ENCODE results near the gene S1PR3.

S1PR3 gene

DNA sequence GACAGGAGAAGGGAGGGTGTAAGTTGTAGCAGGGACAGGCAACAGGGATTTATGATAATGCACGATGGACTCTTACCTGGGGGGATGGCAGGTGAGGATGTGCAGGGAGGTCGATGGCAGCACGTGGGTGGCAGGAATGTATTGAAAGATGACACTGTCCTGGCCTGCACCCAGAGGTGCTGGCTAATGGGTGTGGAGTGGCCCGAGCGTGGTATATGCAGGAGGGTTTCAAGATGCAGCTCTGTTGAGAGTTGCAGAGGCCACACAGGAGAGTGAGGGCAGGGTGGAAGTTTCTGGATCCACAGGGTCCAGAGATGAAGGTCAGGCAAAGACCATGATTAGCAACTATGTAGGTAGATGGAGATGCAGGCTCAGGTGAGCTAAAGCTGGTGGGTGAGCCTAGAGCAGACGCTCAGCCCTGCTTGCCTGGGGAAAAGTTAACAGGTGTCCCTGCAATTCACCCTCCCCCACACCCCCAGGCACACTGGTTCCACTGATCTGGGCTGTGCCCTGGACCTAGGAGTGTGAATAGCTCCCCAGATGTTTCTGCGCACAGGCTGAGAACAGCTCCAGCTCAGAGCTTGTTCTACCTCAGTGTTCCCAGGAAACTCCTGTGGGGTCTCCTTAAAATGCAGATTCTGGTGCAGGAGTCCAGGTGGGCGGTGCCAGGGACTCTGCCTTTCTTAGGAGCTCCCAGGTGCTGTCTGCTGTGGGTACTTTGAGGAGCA, 21.5 kb upstream of the S1PR3 start:
- DNase-seq (ENCODE audit: low read depth), result no peak

DNA sequence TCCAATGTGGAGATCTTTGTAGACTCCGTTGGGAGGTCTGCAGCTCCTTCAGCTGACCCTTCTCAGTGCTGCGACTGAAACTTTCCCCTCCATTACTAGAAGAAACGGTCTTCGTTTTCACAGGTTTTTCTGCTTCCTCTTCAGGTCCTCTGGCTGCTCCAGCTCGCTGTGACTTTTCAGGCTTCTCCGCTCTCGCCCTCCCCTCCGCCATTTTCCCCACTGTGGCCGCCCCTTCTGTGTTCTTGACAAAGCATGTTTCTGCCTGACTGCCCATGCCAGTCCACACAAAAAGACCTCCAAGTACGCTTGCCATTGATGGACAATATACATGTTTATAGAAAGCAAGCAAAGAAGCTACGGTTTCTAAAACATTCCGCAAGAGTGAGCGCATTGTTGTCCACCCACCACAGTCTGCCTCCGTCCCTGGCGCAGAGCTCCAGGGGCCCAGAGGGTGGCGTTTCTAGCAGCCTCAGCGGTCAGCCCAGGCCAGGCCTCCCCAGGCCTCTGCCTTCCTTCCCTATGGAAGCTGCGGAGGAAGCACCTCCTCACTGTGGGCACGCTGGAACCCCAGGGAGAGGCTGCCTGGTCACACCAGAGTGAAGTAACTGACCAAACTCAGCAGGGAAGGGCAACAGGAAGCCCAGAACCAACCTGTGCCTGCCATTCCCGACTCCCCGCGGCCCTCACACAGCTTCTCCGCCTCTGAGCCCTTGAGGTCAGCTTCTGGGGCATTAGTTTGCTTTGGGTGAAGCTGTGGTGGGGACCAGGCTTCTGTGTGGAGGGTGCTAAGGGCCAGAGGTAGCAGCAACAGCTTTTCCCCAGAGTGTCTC, 19.9 kb upstream of the S1PR3 start:
- DNase-seq (ENCODE audit: low read depth), result no peak

DNA sequence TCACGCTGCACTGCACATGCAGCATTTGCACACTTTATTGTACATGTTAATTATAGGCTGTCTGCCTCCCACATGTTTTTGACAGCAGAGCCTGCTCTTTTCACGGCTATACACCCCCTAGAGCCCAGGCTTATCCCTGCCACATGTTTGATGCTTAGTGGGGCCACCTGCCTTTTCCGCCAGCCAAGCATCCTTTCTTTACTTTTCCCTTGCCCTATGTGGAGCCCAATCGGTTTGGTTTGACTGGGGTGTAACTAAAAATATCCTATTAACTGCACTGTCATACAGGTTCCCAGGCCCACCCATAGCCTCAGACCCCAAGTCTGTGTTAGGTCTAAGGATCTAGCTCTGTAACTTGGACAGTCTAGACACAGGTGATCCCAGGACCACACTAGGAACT, 18.9 kb upstream of the S1PR3 start:
- DNase-seq (ENCODE audit: low read depth), result no peak

DNA sequence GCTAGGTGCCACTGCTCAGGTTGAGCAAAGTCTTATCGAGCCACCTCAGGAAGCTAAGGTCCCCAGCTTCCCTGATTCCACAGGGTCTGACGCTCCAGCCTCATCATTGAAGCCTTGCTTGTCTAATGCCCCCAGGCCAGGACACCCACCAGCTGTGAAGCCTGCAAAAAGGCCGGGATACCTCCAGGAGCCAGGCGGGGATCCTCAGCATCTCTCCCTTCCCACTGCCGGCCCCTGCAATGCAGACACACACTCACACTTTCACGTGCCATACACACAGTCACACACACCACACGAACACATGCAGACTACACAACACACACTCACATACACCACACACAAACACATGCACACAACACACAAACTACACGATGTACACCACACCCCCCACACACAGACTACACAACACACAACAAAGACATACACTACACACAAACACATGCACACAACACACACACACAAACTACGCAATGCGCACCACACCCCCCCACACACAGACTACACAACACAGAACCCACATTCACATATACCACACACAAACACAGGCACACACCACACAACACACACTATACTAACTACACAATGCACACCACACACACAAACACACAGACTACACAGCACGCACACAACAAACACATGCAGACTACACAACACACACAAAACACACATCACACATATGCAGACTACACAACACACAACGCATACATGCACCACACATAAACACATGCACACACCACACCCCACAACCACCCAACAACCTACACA, 17.8 kb upstream of the S1PR3 start:
- DNase-seq (ENCODE audit: low read depth), result no peak

DNA sequence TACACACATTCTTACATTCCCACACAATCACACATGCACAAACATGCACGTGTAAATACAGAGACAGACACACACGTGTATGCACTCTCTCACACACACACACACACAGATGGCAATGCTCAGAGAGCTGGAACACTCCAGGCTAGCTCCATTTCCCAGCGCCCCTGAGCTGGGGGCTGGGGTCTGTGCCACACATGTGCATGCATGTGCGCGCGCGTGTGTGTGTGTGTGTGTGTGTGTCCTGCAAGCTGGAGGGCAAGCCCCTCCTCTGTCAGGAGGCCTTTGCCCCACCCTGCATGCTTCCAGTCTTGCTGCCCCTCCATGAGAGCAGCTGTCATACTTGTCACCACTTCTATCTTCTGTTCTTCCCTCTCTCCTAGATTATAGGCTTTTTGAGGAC, 16.6 kb upstream of the S1PR3 start:
- no peak for DNase-seq (ENCODE audit: low read depth)

DNA sequence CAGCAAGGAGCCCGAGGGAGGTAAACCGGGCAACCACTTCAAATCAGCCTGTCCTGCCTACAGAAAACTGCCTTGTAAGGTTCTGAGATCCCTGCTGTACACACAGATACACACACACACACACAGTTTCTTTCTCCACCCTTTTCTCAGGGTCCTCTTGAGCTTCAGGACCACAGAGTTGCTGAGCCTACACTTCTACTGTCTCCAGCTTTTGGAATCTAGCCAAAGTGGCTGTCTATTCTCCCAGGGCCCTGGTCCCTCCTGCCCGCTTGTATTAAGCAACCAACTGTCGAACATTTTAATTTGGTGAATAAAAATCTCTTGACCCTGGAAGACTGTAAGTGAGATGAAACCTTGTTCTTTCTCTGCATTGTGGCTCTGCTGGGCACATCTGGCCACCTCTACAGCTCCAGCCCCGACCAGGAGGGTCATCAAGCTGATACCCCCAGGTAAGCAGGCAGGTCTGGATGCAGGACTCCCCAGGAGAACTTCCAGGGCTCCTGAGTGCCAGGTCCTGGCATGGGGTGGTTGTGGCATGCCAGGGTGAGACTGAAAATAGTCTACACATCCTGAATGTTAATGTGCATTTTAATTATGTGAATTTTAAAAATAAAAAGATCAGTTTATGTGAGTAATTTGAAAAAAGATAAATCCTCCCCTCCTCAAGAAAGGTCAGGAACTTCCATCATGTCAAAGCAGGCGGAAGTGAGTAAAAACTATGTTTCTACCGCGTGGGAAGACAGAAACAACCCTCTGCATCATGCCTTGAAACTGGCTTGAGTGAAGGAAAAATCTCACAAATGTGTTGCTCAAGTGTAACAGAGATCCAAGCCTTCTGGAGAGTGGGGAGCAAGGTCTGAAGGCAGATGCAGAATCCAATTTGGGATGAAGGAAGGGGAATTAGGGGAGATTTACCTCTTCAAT, 15.0 kb upstream of the S1PR3 start:
- DNase-seq (ENCODE audit: low read depth), result no peak

DNA sequence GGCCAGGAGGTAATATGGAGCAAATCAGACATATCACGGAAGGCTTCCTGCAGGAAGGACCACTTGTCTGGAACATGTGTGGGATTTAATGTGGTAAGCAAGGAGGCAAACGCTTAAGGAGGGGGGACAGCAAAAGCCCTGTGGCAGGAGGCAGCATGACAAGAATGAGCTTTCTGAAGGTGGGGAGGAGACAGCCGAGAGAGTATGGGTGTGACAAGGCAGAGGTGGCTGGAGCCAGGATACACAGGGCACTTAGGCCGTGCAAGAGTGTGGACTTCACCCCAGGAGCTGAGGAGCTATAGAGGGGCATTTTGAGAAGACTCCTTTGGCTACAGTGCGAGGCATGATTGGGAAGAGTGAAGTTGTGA, 14.4 kb upstream of the S1PR3 start:
- DNase-seq (ENCODE audit: low read depth), result no peak

DNA sequence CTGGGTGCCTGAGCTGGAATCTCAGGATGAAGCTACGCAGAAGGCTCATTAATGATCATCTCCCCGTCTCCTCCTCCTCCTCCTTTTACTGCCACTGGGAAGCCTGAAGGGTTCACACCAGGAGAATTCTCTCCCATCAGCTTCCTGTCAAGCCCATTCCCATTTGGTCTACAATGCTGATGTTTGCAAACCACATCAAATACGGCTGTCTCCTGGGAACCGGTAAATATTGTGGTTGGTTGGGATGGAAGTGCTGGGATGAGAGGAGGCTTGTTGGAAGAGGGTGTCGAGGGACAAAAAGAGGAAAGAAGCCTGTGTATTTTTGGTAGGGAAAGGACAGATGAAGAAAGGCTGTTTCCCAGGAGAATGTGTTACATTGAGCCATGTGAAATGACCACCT, 13.2 kb upstream of the S1PR3 start:
- no peak for DNase-seq (ENCODE audit: low read depth)

DNA sequence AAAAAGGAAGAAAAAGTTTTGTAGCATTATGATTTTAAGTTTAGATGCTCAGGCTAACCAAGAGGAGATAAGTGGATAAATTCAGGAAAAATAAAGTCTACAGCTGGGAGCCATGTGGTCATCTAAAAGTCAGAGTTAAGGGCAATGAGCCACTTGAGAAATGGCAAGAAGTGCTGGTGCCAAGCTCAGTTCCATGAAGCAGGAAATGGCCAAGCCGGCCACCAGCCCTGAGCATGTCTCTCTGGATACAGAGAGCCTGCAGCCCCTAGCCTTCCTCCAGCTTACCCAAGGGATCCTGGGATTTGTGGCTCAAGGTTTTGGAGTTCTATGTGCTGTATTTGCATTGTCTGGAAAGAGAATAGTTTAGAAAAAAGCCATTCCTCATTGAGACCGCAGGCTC, 12.2 kb upstream of the S1PR3 start:
- no peak for DNase-seq (ENCODE audit: low read depth)

DNA sequence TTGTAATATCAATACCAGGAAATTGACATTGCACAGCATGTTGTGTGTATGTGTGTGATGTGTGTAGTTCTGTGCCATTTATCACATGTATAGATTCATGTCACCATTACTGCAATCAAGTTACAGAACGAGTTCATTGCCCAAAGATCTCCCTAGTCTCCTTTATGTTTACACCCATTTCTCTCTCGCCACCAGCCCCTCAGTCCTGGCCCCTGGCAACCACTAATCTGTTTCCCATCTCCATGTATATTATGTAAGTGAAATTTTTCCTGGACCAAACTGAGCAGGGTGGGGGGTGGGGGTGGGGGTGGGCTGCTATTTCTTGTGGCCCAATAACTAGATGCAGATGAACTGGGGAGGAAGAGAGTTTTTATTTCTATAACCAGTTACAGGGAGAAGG, 11.5 kb upstream of the S1PR3 start:
- no peak for DNase-seq (ENCODE audit: low read depth)

DNA sequence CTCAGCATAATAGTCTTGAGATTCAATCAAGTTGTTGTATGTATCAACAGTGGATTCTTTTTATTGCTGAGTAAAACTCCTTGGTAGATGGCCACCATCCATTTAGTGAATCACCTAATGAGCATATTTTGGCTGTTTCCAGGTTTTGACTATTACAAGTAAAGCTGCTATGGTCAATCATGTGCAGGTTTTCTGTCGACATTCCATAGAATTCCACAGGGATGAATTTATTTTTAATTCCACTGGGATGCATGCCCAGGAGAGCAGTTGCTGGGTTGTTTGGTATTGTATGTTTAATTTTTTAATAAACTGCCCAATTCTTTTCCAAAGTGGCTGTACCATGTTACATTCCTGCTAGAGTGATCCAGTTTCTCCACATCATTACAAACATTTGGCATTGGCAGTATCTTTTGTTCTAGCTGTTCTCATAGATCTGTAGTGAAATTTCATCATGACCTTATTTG, 10.5 kb upstream of the S1PR3 start:
- DNase-seq (ENCODE audit: low read depth), result no peak

DNA sequence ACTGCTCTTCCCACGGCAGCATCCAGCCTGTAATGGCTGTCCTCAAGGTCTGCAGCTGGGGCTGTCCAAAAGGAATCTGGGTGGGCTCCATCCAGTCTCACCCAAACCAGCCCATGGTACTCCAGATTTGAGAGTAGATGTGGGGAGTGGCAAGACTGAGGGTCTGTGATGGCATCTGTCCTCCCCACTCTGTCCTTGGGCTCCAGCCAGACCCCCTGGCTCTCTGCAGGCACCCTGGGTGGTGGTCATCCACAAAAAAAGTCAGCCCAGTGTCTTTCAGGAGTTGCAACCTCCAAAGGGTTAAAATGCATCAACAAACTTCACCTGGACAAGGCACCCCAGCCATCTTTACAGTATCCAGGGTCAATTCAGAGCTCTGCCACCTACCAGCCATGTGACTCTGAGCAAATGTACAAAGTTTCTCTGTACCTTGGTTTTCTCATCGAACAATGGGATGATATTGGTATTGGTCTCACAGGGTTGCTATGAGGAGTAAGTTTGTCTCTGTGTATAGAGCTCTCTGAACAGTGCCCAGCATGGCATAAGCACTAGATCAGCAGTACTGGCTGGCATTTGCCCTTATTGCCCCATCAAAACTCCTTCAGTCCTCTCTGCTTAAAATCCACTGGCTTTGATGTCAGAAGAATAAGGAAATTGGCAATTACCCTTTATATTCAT, 7.3 kb upstream of the S1PR3 start:
- DNase-seq (ENCODE audit: low read depth), result no peak

DNA sequence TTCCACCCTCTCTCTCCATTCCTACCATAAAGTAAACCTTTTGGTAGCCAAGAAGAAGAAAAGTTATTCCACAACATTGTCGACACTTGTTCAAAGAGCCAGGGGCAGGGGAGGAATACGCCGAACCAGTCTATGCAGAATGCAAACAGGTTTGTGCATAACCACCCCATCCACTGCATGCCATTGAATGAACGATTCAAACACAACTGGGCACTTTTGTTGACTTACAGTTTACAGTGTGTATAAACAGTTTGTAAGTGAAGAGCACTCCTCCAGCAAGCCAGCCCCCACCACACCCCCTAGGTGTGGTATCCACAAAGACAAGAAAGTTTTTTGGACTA, 6.8 kb upstream of the S1PR3 start:
- no peak for DNase-seq (ENCODE audit: low read depth)

DNA sequence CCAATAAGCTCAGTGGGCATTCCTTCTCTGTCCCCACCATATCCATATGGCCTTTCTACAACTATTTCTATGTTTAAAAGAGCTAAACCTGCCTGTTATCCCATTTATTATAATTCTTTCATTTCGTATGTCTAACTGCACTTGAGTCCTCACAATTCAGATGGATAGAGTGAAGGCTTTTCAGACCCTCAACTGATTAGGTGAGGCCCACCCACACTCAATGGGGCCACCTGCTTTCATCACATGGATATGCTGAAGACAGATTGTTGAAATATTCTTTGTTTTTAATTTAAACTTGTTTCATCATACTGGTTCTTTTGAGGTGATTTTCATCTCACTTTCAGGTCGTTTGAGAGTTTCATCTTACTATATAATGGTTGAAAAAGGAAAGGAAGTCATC, 5.7 kb upstream of the S1PR3 start:
- DNase-seq (ENCODE audit: low read depth), result no peak

DNA sequence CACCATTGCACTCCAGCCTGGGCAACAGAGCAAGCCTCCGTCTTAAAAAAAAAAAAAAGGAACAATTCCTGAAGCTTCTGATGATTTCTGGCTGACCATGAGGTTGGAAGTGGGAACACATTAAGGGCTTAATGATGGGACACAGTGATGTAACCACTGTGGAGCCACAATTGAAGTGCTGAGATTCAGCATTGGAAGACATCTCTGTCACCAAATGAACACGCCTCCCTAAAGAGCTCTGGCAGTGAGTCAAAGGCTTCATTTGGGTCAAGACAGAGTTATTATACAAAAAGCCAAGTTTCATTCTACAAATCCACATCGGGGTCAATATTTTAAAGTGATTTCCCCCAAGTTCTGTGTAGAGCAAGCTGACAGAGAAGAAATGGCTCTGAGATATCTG, 4.5 kb upstream of the S1PR3 start:
- DNase-seq (ENCODE audit: low read depth), result no peak

DNA sequence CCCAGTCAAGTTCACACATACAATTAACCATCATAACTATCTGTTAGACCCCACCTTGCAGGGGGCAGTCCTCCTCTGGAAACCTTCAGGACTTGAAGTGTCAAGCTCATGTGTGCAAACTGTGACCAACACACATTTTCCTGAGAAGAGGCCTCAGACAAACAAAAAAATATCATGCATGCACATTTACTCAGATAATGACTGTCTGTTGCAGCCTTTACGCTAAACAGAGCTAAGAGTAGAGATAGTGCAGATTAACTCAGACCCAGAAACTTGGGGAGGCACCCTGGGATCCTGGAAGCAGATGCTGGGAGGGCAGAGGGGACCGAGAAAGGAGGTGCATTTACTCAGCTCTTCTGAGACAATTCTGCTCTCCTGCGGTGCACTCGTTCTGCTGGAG, 3.6 kb upstream of the S1PR3 start:
- no peak for DNase-seq (ENCODE audit: low read depth)

DNA sequence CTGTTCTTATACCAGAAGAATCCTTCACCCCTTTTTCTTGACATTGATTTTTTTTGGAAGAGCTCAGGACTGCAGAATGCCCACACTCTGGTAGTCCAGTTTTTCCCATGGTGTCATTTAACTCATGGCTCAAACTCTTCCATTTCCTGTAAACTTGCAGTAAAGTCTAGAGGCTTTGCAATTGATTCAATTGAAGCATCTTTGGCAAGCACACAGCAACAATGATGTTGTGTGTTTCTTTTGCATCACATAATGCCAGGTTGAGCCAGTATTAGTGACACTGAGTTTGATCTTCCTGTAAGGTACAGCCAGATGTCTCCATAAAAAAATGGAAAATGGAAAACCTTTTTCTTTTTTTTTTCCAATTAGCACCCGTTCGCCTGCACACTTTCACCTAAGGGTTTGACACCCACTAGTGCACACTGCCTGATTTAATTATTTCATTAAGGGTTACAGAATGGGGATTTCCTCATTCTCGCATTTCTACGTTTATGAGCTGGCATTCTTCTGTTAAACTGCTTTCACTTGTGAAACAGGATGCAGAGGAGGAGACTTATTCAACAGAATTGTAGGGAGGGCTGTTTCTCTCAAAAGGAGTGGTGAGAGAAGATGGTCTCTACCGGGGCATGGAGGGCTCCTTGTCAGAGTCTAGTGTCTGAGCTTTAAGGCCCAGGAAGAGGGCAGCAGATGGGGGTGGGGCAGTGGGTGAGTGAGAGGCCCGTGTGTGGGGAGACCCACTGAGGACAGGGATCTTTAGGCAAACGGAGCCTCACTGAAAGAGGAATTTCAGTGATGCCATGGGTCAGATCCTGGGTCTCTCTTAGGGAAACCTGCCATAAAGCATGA, 2.2 kb upstream of the S1PR3 start:
- DNase-seq (ENCODE audit: low read depth), result no peak

DNA sequence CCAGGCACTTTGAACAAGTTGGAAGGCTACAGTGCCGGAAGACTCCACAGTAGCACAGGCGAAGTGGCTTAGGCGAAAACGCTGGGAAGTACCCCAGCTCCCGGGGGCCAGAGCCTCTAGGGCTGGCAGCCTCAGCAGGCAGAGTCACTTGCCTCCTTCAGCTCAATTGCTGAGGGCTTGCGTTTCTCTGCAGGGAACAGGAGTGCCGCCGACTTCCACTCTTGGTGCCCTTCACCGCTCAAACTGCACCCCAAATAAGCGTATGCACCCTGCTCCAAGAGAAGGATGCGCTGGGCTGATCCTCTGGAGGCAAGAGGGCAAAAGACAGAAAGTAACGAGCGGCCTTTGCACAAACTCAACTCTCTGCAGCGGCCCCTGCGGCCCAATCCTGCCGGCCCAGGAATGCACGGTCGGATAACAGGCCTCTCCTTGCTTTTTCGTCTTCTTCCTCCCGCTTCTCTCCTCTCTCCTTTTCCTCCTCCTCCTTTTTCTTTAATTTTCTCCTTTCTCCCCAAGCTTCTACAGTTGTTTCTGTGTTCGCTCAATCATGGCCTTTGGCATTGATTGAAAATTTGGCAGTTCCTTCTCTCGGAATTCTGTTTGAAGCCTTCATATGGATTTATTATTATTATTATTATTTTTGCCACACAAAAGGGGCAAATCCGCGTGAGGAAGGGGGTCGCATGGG, 1.1 kb upstream of the S1PR3 start:
- DNase-seq (ENCODE audit: low read depth), result no peak

DNA sequence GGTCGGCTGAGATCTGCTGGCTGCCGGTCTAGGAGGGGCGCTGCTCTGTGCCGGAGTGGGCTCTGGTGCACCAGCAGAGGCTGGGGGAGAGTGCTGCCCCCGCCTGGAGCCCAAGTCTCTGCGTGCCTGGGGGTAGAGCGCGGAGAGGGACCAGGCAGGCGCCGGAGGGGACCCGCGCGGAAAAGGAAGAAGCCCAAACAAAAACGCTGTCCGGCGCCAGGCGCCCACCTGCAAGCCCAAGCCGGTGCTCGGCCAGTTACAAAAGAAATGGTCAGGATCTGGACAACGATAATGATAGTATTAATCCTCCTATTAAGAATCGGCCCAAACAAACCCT, 571 bp upstream of the S1PR3 start:
- DNase-seq (ENCODE audit: low read depth), result no peak

DNA sequence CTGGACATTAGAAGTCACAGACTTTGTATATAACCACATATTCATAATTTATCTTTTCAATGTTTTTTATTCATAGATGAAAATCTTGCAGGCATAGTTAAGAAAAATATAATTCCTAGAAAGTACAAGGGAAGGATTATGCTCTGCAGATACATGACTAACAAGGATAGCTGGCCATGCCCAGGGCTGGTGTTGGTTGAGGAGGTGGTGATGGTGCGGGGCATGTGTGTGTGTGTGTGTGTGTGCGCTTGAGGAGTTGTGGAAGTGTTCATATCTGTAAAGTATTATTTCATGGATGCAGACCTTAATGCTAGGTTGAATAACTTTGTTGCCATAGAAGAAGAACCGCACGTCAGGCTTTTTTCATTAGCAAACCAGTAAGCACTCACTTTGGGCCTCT, 1.3 kb downstream of the S1PR3 start:
- DNase-seq (ENCODE audit: low read depth), result no peak

All from stimulated activated CD8-positive, alpha-beta memory T cell treated with anti-CD3 and anti-CD28 coated beads, Interleukin-12 subunit alpha, Interleukin-12 subunit beta, amount 100 ng/mL, for 1 hour (primary cell).